ENCODE data around the gene STAP2.
"Not testable (repeated sequence)": the region's sequence is repeated elsewhere in the genome, so short reads cannot be mapped to it uniquely, and the experiment has no call there.

STAP2 gene

GRCh38 chr19:4298810-4299550, 39.6 kb downstream of the STAP2 start:
- DNase-seq (ENCODE audit: low read depth), result no peak

- DNase-seq (ENCODE audit: low read depth), result no peak
Measured at GRCh38 chr19:4297901-4298809, 40.5 kb downstream of the STAP2 start.

- no peak for DNase-seq (ENCODE audit: low read depth)
Measured at GRCh38 chr19:4295972-4296771, 42.5 kb downstream of the STAP2 start.

GRCh38 chr19:4294389-4294788, 44.2 kb downstream of the STAP2 start:
- DNase-seq (ENCODE audit: low read depth), result no peak

GRCh38 chr19:4292515-4292914, 46.1 kb downstream of the STAP2 start:
- no peak for DNase-seq (ENCODE audit: low read depth)

- DNase-seq (ENCODE audit: low read depth), result no peak
Measured at GRCh38 chr19:4291184-4291732, 47.4 kb downstream of the STAP2 start.

GRCh38 chr19:4288091-4288777, 50.4 kb downstream of the STAP2 start:
- no peak for DNase-seq (ENCODE audit: low read depth)

- not testable (repeated sequence) for DNase-seq (ENCODE audit: low read depth)
Measured at GRCh38 chr19:4286141-4286540, 52.5 kb downstream of the STAP2 start.

- DNase-seq (ENCODE audit: low read depth), result no peak
Measured at GRCh38 chr19:4284974-4285373, 53.7 kb downstream of the STAP2 start.

- DNase-seq (ENCODE audit: low read depth), result no peak
Measured at GRCh38 chr19:4284176-4284958, 54.3 kb downstream of the STAP2 start.

GRCh38 chr19:4279530-4280422, 58.9 kb downstream of the STAP2 start:
- DNase-seq (ENCODE audit: low read depth), result no peak

GRCh38 chr19:4279267-4279529, 59.4 kb downstream of the STAP2 start:
- no peak for DNase-seq (ENCODE audit: low read depth)

- DNase-seq (ENCODE audit: low read depth), result no peak
Measured at GRCh38 chr19:4278419-4279266, 60.0 kb downstream of the STAP2 start, which contains the start of gene SHD. Gene SHD, plus strand, starts transcription at chr19:4279266. Its CDS starts 798 bp downstream, at chr19:4280064.

- no peak for DNase-seq (ENCODE audit: low read depth)
Measured at GRCh38 chr19:4278010-4278409, 60.6 kb downstream of the STAP2 start.

- DNase-seq (ENCODE audit: low read depth), result no peak
Measured at GRCh38 chr19:4277191-4277696, 61.4 kb downstream of the STAP2 start.

- not testable (repeated sequence) for DNase-seq (ENCODE audit: low read depth)
Measured at GRCh38 chr19:4274321-4274686, 64.3 kb downstream of the STAP2 start.

Data from activated T-cell treated with anti-CD3 and anti-CD28 coated beads for 1 hour (primary cell).